OCI-LY7 (cell line): Measurements from ENCODE around the gene RPL37A.

Experiments
- CTCF ChIP-seq: fragments of 200-600 bp; sonication (generic); conservative IDR thresholded peaks from 2 replicates; pipeline ENCODE4 v1.5.1; 2014; ENCODE audit warnings: mild to moderate bottlenecking, antibody characterized with exemption, low read length, moderate library complexity, mixed read lengths
- EZH2phosphoT487 ChIP-seq: fragments of 200-600 bp; sonication (generic); IDR thresholded peaks from 2 replicates; pipeline ENCODE4 v1.6.1; 2018; ENCODE audit warnings: low read depth, borderline replicate concordance, mild to moderate bottlenecking, mixed run types, antibody characterized with exemption, low read length, moderate library complexity, mixed read lengths

DNA sequence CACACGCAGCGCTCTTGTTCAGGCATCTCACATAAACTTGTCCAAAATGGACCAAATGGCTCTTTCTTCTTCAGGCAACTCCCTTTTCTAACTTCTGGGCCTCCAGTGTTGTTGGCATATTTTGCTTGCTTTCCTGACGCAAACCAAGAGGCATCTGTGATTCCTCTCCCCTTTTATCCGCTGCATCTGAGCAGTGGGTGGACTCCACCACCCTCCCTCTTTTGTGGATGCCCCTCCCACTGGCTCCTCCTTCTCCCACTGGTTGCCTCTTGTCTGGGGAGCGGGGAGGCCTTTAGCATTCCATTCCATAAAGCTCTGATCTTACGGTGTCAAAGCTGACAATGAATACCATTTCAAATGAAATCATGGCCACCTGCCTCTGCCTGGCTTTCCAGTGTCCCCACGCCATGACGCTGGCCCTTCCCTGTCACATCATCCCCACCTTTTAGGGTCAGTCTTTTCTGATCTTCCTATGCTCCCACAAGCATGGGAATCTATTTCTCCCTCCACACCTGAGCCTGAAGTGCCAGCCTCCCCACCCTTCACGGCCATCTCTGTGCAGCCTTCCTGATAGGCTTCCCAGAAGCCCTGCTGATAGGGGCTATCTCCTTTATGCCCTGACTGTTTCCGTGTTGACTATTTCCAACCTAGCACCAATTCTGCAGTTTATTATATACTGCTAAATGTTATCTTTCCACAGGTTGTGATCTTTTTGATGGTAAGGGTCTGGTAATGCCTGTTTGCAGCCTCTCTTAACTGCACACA, 51.5 kb downstream of the RPL37A start:
- TF ChIP-seq CTCF, result no peak
- no peak for TF ChIP-seq EZH2phosphoT487
